A673 (cell line): ENCODE data around the gene C1QTNF4.

Source experiments
- EZH2 ChIP-seq: fragments of 200-600 bp; sonication (generic); IDR thresholded peaks from 2 replicates; pipeline ENCODE4 v1.6.1; 2017; ENCODE audit warnings: borderline replicate concordance, low read depth, mild to moderate bottlenecking, mixed read lengths, antibody characterized with exemption, low read length; ENCODE audit not compliant: poor library complexity, severe bottlenecking
- TF ChIP-seq, protein P1 (sequence below): fragments of 300-800, 200-600 bp; sonication (generic); conservative IDR thresholded peaks from 2 replicates; pipeline ENCODE4 v1.5.1; 2017; ENCODE audit warnings: low read depth, mild to moderate bottlenecking, antibody characterized with exemption, low read length, moderate library complexity, mixed read lengths

- TF ChIP-seq, protein P1, sequence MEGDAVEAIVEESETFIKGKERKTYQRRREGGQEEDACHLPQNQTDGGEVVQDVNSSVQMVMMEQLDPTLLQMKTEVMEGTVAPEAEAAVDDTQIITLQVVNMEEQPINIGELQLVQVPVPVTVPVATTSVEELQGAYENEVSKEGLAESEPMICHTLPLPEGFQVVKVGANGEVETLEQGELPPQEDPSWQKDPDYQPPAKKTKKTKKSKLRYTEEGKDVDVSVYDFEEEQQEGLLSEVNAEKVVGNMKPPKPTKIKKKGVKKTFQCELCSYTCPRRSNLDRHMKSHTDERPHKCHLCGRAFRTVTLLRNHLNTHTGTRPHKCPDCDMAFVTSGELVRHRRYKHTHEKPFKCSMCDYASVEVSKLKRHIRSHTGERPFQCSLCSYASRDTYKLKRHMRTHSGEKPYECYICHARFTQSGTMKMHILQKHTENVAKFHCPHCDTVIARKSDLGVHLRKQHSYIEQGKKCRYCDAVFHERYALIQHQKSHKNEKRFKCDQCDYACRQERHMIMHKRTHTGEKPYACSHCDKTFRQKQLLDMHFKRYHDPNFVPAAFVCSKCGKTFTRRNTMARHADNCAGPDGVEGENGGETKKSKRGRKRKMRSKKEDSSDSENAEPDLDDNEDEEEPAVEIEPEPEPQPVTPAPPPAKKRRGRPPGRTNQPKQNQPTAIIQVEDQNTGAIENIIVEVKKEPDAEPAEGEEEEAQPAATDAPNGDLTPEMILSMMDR: no peak
- no peak for TF ChIP-seq EZH2
Measured at GRCh38 chr11:47593492-47593933, 698 bp downstream of the C1QTNF4 start.
